Activated CD4-positive, alpha-beta T cell treated with anti-CD3 and anti-CD28 coated beads, Interleukin-2, amount 50 U/mL, for 4 hours (primary cell): ENCODE results near the gene RREB1.

ENCODE experiments used
- DNase-seq, 2 experiments: peaks; one replicate each; pipeline ENCODE4 v3.0.0-alpha.2; 2020

Gene RREB1

DNA sequence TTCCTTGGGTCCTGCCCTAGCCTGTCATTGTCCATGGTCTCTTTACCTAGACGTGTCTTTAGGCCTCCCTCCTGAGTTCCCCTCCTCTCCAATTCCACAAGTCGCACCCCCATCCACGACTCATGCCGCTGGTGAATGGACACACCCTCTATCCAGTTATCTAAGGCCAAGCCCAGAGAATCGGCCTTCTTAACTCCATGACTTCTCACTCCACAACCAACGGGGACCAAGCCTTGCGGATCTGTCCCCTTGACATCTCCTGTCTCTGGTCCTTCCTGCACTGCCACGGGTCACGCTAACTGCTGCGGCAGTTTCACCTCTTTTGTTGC lies 7.0 kb upstream of the RREB1 start:
- DNase-seq: no peak

DNA sequence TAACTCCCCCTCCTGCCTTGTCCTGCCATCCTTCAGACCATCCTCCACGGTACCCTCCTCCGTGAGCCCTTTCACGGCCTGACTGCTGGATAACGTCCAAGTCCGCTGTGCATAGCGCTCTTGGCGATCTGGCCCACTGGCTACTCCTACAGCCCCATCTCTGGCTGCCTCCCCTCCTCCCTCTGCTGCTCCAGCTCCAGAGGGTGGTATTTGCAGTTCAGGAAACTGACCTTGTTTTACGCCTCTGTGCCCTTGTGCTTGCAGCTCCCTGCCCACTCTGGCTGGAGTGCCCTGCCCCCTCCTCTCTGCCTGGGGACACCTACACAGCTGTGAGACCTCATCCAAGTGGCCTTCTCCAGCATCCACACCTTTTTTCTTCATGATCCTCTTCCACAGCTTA lies 6.5 kb upstream of the RREB1 start:
- DNase-seq: no peak

DNA sequence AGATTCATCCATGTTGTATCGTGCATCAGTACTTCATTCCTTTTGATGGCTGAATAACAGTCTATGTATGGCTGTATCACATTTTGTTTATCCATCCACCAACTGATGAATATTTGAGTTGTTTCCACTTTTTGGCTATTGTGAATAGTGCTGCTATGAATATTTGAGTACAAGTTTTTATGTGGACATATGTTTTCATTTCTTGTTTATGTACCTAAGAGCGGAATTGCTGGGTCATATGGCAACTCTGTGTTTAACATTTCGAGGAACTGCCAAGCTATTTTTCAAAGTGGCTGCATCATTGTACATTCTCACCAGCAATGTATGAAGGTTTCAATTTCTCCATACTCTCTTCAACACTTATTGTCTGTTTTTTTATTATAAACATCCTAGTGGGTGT lies 3.0 kb upstream of the RREB1 start:
- DNase-seq: no peak

DNA sequence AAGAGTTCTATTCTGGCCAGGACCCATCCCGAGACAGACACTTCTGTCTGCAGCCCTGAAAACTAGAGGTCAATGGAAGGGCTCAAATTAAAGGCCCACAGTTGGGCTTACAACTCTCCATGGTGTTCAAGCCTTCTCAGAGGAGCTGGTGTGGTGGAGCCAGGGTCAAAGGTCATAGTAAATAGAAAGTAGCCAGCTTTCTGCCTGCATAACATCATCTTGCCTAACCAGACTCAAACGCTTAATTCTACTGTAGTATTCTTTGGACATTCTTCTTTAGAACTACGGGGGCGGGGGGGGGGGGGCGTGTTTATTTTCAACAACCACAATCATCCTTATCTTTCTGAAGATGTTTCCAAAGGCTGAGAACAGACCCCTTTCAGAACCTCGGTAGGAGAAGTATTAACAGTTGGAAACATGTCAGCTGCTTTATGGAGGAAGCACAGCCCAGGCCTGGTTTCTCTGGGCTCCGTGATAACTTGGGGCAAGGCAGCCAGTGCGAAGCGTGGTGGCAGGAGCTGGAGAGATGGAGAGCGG lies 1.5 kb upstream of the RREB1 start:
- DNase-seq: no peak

DNA sequence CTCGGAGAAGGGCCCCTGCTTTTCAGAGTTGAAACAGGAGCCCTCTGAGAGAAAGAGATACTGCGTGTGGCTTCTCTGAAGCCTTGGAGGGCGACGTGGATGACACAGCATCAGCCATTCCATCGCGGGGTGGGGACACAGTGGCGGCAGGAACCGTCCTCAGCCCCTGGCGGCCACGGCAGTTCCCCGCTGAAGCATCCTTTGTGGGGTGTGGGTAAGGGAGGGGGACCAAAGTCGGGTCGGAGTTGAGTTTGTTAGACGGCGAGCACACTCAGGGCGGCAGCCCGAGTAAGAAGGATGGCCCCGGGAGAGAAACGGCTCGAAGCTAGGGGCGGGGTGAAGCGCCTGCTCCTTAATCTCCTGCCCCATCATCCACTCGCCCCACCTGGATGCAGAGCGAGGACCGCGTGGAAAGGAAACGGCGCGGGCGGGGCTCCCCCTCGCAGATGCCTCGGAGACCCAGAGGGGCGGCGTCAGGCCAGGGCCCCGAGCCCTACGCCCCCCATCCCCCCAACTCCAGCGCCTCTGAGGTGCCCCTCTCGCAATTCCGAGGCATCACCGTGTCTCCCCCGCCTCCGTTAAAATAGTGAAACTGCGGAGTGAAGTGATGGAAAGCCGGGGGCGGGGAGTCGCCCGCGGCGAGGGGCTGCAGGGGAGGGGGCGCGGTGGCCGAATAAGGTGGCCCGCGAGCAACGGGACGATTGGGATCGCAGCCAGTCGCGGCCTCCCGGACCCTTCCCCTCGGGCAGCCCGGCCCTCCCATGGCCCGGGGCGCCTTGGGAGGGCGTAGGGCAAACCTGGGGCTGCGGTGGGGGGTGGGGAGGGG lies 796 bp upstream of the RREB1 start:
- DNase-seq: peak; percentile 58 to 65

DNA sequence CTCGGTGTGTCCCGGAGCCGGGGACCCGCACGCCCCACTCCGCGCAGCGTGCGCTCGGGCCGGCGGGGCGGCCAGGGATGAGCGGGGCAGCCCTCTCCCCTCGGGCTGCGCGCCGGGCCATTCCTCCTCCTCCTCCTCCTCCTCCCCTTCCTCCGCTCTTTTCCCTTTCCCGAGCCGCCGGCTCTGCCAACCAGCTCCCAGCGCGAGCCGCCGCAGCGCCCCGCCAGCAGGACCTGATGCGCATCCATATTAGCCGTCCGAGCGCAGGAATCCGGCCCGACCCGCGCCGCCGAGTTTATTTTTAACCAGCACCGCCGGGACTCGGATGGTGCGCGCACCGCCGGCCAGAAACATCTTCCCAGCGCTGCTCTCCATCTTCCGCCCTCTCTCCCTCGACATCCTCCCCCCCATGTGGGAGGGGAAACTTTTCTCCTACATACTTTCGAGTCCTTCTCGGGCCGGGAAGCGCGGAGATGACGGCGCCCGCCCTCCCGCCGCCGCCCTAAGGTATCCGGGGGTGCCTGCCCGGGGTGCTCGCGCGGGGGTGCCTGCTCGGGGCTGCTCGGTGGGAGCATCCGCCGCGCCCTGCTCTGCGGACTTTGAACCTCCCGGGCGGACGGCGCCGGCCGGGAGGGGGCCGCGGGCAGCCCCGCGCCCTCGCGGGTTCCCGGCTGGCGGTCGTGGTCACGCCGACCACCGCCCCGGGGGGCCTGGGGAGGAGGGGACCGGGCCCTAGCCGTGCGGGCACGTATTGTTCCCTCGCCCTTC lies 619 bp downstream of the RREB1 start:
- DNase-seq: peak; percentile 32 to 34

DNA sequence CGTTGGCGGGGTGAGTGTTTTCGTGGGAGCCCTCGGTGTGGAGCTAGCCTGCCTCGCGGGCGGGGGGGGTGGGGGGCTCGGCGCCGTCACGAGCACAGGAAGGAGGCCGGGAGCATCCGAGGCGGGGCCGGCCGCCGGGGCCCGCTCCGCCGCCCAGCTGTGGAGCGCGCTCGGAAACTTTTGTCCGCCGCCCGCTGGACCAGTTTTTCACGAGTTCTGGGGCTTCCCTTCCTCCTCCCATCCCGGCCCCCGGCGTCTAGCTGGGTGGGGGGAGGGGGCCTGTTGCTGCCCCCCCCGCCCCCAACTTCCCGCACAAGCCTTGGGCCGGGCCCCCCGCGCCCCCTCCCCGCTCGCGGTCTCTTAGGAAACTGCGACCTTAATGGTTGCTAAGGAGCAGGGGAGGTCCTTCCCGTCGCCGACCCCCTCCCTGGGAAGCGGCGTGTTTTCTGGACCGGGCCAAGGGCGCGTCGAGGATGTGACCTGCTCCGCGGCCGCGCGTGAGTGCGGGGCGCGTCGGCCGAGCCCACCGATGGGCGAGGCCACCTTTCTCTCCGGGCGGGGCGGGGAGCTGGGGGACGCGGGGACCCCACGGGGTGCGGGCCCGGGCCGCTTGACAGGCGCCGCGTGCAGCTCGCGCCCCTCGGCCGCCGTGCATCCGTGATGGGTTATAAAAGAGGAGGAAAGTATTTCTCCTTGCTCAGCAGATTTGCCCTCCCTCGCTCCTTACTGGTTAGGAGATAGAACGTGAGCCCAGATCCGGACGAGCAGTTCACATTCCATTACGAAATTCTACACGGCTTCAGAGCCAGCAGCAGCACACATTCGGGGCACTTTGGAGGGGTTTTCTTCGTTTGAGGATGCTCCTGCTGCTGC lies 1.4 kb downstream of the RREB1 start:
- DNase-seq: peak; percentile 20 to 21

DNA sequence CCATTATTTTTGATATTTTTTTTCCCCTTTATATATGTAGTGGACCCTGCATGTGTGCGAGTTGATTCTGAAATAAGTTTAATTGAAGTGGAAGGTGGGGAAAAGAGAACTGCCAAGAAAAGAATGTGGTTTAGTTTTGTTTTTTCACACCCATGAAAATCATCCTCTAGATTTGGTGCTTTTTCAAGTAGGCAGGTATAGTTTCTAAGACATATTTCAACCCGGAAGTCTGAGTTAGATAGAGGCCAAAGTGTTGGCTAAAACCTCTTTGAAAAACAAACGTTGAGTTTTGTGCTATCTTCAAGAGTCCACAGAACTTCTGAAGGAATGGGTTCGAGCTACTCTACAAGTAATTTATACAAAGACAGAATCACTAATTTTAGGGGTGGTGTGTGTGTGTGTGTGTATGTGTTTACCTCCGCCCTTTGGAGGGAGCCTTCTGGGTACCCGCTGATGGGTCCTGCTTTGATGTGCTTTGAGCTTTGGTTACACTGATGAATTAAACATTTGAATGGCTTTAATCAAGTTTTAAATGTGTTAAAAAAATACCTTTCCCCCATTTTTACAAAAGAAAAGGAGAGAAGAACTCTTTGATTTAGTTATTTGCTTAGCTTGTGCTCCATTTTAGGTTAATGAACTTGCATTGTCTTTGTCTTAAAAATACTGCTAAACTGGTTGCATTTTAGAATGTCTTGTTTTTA lies 2.5 kb downstream of the RREB1 start:
- no peak for DNase-seq

DNA sequence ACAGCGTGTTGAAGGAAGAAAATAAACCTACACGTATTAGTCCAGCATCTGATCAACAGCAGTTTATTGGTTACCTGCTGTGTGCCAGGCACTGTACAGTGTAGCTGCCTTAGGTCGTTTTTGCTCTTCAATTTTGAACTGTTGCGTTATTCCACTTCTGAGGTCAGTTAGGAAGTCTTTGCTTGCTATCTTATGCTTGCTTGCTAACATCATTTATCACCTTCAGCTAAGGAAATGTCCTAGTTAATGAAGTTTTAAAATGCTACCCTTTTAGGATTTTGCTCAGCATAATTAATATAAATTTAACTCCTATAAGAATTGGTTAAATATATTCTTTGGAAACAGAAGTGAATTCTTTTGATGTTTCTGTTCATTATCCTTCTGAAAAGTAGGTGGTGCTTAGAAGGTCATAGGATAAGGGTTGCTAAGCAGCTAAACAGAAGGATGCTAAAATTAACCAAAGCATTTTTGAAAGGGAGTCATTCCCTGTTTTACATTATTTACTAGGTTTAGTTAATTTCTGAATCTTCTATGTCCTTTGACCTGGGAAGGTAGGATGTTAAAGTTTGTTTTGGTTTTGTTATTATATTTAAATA lies 3.4 kb downstream of the RREB1 start:
- no peak for DNase-seq

DNA sequence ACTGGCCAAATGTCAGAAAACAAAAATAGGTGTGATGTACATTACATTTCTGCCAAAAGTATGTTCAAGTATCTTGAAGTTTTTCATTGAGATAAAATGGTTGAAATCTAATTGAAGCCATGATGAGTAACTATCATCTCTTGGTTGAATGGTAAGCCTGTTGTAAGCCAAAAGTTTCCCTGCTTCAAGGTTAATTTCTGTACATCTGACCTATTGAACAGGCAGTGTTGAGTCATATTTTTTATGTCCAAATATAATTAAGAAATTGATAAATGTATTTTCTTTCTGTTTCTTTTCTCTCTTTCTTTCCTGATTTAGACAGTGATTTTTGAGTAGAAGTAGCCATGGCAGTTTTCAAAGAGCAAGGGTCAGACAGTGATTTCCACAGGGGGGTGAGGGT lies 4.4 kb downstream of the RREB1 start:
- no peak for DNase-seq

DNA sequence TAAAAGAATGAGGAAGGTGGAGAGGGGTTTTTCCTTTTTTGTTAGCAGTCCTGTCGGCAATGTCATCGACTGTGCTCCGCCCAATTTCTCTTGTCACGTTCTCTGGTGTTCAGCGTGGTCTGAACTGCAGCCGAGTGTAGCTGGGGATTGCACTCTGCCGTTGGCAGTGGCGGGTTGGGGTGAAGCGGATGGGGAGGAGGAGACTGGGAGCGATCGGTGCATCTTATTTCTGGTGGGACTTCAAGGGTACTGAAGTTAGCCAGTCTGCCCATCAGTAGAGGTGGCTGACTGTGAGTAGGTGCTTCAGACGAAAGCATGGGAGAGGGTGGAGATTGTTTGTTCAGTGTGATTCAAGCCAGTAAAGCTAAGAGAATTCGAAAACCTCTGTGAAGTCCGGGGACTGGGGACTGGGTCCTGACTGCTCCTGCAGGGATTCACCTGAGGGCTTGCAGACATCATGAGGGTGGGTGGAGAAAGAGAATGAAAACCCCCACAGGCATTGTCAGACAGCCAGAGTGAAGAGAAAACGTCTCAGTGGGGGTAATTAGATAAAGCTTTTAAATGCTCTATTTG lies 5.1 kb downstream of the RREB1 start:
- DNase-seq: peak; percentile 18 to 19

DNA sequence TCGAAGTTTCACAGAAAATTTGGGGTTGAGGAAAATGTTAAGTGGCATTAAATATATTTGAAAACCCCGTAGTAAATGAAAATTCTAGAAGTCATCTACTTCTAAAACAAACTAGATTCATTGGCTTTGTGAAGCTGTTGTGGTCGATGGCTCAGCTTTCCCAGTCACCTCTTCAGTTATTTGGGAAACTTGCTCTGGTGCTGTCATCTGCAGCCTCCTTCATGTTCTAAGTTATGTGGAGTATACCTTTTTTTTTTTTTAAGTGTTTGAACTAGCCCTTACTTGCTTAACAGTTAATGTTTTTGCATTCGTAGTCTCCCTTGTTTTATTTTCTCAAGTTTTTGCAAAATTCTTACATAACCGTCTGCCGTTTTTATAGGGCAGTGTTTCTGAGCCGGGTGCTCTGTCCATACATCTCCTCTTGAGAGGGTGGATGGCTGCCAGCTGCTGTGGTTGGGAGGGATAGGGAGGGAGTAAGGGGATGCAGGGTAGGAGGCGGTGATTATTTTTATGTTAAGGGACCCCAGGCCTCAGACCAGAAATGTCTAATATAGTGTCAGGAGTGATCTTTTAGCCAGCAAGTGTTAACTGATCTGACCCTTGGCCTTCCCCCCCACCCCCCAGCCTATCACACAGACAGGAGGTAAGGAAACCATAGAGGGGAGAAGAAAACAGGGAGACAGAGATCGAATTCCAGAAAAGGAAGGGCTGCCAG lies 7.1 kb downstream of the RREB1 start:
- DNase-seq: no peak

DNA sequence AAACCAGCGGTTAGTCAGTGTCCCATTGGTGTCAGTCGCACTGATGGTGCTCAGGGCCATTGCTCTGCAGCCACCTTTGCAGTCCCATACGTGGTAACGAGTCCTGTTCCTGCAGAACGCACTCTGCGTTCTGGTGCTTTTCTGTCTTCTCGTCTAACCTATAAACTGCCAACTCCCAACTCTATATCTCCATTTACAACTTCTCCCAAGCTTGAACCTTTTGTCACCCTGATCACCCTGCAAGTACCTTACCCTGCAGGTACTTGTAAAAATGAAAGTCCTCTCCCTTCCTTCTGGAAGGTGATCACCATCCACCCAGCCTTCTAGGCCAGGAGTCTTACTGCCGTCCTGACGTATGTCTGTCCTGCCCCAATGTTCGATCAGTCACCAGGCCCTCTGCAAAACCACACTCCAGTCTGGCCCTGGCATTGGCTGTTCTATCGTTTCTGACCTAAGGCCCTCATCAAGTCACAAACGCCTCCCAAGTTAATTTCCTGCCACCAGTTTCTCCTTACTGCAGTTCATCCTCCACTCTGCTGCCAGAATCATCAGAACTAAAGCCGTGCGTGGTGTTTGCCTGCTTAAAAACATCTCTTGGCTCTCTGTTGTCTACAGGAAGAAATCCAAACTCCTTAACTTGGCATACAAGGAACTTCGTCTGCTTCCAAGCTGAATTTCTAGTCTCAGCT lies 7.9 kb downstream of the RREB1 start:
- DNase-seq: no peak

DNA sequence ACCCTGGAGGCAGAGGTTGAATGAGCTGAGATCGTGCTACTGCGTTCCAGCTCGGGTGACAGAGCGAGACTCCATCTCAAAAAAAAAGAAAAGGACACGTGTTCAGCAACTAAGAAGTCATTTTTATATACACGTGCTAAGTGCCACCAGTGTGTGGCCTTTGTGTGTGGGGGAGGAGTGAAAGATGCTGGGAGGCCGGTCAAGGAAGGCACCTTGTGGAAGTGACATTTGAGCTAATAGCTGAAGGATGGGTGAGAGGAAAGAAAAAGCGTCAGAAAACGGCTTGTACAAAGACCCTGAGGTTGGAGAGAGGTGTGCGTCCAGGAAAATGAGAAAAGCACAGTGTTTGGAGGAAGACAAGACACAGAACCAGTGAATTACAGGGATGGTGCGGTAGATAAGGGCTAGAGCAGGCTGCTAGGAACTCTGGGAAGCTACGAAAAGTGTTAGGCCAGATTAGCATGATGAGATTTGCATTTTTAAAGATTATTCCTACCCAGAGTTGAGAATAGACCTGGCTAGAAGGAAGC lies 11.6 kb downstream of the RREB1 start:
- DNase-seq: no peak

DNA sequence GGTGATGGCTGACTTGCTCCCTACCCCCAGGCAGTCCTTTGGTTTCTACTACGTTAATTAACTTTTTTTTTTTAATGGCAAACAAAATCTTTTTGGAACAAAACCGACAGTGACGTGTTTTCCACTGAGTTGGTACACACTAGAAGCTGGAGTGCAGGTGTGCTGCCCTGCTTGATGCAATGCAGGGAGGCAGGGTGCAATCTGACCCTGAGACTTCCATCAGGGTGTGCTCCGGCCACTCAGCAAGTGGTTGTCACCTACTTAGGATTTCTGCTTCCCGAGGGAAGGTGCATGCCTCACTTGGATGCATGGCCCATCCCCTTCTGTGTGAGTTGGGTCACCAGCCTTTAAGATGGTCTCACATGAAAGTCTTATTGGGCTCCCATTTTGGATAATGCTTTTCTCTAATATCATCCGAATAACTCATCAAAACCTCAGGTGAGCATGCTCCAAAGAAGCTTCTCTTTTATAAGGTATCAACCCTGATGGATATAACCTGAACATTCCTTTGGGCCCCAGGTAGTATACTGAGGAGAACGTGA lies 14.0 kb downstream of the RREB1 start:
- no peak for DNase-seq

DNA sequence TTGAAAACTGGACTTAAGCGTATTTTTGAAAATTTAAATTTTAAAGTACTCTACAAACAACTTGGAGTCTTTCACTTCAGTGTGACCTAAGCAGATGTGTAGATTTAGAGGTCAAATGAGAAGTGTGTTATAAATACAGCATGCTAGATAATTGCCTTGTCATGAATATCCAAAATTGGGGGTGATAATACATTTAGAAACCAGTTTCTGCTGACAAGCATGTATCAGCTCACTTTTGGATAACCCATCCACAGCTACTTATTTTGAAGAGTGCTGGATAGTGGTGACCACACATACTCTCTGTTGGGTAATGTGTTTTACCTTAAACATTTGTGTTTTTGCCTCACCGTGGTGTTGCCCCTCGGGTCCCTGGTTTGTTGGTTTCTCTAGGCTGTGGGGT lies 14.9 kb downstream of the RREB1 start:
- no peak for DNase-seq

DNA sequence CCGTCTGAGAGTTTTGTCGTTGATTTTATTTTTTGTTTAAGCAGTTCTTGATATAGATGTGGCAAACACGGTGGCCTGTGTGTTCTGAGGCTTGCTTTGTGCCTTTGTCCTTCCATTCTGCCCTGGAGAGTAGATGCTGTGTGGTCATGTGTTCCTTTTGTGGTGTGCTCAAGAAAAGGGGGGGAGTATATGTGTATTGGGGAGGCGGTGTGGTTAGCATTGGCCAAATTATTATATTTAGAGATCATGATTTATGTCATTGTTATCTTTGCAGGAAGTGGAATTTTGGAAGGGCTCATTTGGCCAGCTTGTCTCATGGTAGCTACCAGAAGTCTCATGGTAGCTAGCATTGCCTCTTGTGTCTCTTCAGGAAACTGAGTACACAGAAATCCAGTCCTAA lies 16.4 kb downstream of the RREB1 start:
- no peak for DNase-seq

DNA sequence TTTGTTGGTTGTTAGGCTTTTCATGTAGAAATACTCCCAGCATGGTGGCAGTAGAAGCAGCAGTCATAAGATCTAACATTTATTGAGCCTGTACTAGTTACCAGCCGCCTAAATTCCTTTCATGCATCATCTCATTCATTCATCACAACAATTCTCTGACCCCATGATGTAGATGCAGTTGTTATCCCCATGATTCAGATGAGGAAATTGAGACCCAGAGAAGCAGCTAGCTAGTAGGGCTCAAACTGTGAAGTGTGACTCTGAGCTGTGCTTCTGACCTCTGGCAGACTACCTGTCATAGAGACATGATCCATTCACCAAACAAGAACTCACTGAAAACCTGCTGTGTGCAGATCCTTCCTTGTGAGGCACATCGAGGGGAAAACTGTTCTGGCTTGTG lies 16.9 kb downstream of the RREB1 start:
- no peak for DNase-seq

DNA sequence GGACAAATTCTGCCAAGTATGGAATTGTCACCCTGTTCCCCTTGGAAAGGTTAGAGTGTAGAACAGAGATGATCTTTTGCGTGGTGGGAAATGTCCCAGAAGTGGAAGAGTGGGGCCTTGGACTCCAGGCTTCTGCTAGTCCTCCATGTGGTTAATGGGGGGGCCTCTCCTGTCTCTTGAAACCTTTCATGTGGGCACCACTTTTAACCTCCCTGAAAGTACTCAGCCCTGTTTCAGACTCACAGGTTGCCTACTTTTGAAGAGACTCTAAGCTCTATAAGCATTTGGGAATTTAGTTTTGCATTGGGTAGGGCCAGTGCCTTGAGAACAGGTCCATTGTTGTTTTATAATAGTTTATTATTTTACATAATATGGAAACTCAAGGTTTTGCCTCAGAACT lies 17.5 kb downstream of the RREB1 start:
- DNase-seq: no peak

DNA sequence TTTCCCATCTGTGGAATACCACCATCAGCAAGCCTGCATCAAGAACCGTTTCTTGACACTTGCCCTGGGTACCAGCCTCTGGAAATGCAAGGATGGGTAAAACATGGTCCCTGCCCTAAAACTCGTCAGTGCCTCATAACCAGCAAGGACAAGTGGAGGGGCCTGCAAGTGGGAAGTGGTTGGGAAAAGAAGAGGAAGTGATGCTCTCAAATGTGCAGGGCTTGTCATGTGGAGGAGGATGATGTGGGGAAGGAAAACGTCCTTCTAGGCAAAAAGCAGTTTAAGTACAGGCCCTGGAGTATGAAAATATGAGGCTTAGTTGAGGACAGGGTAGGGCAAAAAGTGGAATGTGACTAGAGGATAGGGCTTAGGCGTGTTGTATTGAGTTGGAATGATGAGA lies 19.0 kb downstream of the RREB1 start:
- DNase-seq: no peak
